VCaP (cell line): ENCODE results near the gene CMTM4.
A peak's percentile ranks its signal among the peaks of the same experiment; 100 is the strongest.
"Not testable (repeated sequence)": the region's sequence is repeated elsewhere in the genome, so short reads cannot be mapped to it uniquely, and the experiment has no call there.

ENCODE experiments used
- H3K27ac ChIP-seq: fragments of 450-650 bp; 2 replicates; pipeline ENCODE4 v1.5.1; 2017
- CTCF ChIP-seq: fragments of 450-650 bp; conservative IDR thresholded peaks from 2 replicates; pipeline ENCODE4 v1.5.1; 2017; ENCODE audit warnings: mild to moderate bottlenecking, moderate library complexity

CMTM4 gene

DNA sequence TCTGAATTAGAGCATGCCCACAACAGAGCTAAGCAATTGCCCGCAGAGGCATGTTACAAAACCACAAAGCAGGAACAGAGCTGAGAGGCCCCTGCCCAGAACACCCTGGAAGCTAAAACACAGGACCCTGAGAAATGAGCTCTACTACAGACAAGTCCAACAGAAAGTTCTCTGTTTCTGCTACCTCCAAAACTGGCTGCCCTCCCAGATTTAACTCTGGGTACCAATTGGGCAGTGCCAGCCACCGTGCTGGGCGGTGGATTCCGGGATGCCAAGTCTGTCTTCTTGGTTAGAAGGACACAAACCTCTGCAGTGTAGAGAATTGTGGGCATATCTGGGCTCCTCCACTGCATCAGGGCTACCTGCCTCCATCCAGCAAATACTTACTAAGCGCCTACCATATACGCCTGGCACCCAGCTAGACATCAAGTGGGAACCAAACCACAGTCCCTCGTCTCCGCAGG, 1.0 kb downstream of the CMTM4 start:
- peak overlapping the region; percentile 86 for H3K27ac ChIP-seq
- no peak for TF ChIP-seq CTCF

GRCh38 chr16:66693149-66693548, 3.4 kb downstream of the CMTM4 start:
- TF ChIP-seq CTCF, result no peak
- peak overlapping the region; percentile 86 for H3K27ac ChIP-seq

DNA sequence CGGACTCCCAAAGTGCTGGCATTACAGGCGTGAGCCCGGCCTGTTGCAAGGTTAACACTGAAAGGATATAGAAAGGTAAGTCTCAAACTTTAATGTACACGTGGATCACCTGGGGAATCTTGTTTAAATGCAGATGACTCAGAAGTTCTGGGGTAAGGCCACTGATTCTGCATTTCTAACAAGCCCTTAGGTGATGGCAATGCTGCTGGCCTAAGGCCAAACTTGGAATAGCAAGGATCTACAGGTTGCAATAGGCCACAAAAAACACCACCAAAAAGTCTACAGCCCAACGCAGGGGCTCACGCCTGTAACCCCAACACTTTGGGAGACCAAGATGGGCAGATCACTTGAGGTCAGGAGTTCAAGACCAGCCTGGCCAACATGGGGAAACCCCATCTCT, 4.2 kb downstream of the CMTM4 start:
- no peak for TF ChIP-seq CTCF
- H3K27ac ChIP-seq, result no peak overlapping the region

DNA sequence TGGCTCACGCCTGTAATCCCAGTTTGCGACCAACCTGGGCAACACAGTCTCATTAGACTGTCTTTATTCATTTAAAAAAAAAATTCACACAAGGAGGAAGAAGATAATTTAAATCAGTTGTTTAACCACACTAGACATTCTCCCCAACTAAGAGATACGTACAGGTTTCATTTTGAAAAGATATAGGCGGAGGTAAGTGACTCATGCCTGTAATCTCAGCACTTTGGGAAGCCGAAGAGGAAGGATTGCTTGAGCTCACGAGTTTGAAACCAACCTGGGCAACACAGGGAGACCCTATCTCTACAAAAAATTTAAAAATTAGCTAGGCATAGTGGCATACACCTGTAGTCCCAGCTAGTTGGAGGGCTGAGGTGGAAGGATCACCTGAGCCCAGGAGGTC, 5.3 kb downstream of the CMTM4 start:
- H3K27ac ChIP-seq, result no peak overlapping the region

DNA sequence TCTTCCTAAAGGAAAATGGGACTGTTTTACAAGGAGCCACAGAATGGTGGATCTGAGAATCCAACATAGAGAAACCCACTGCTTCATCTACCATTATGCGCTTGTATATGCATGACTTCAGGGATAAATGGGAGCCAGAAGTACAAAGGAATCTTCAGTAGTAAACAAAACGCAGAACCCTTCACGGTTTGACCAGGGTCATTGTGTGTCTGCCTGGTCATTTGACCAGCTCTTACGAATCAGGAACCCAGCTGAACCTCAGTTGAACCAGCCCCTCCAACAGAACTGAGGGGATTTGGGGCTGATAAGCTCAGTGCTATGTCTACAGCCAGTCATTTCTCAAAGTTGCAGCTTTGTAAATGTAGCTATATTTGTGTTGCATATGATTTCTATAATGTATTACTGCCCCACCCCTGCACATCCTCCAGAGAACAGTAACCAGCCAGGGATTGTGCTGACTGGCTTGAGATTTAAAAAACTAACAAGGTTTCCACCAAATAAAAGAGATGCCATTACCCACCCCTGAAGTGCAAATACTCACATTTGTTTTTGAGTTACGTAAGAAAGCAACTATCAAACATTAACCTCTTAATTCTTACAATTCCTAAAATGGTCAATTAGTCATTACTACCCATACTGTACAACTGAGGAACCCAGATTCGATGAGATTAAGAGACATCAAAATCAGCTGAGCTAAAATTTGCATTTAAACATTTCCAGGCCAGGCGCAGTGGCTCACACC, 6.3 kb downstream of the CMTM4 start:
- H3K27ac ChIP-seq, result no peak overlapping the region
- TF ChIP-seq CTCF, result no peak

More for the DNA sequence above, 5.3 kb downstream of the CMTM4 start:
- no peak for TF ChIP-seq CTCF

DNA sequence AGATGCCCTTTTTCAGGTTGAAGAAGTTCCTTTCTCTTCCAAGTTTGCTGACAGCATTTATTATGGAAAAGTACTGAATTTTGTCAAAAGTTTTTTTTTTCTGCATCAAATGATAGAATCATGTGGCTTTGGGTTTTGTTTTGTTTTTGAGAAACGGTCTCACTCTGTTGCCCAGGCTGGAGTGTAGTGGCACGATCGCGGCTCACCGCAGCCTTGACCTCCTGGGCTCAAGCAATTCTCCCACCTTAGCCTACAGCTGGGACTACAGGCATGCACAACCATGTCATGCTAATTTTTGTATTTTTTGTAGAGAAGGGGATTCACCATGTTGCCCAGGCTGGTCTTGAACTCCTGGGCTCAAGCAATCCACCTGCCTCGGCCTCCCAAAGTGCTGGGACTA, 7.3 kb downstream of the CMTM4 start:
- TF ChIP-seq CTCF, result no peak
- no peak overlapping the region for H3K27ac ChIP-seq

GRCh38 chr16:66687906-66688625, 8.5 kb downstream of the CMTM4 start:
- no peak overlapping the region for H3K27ac ChIP-seq
- no peak for TF ChIP-seq CTCF

DNA sequence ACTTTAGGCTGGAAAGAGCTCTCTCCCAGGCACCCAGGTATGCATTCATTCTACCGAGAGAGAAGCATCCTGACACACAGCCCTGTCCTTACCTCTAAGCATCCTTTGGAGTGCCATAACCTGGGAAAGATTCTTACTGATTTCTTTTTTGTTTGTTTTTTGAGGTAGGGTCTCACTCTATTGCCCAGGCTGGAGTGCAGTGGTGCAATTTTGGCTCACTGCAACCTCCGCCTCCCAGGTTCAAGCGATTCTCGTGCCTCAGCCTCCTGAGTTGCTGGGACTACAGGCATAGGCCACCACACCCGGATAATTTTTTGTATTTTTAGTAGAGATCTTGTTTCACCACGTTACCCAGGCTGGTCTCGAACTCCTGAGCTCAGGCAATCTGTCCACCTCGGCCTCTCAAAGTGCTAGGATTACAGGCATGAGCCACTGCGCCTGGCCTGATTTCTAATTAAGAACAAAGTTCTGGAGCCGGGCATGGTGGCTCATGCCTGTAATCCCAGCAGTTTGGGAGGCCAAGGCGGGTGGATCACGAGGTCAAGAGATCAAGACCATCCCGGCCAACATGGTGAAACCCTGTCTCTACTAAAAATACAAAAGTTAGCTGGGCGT, 10.9 kb downstream of the CMTM4 start:
- not testable (repeated sequence) for H3K27ac ChIP-seq
